GM12864 (cell line): Measurements from ENCODE around the gene NISCH.

ENCODE experiments used
- DNase-seq: peaks from one replicate; pipeline ENCODE4 v3.0.0-alpha.2; 2011; ENCODE audit warnings: low read depth
- H3K4me3 ChIP-seq: 2 replicates; pipeline ENCODE4 v1.5.1; 2011; ENCODE audit warnings: mild to moderate bottlenecking, low read depth, low read length, control low read depth
- TF ChIP-seq, protein P1 (sequence below): IDR thresholded peaks from 2 replicates; pipeline ENCODE4 v1.5.1; 2011; ENCODE audit warnings: low read depth, mild to moderate bottlenecking, moderate library complexity, low read length, control low read depth, inconsistent platforms; ENCODE audit errors: missing control alignments

The NISCH gene

GRCh38 chr3:52511509-52511908 lies 56.1 kb downstream of the NISCH start:
- no peak for DNase-seq

DNA sequence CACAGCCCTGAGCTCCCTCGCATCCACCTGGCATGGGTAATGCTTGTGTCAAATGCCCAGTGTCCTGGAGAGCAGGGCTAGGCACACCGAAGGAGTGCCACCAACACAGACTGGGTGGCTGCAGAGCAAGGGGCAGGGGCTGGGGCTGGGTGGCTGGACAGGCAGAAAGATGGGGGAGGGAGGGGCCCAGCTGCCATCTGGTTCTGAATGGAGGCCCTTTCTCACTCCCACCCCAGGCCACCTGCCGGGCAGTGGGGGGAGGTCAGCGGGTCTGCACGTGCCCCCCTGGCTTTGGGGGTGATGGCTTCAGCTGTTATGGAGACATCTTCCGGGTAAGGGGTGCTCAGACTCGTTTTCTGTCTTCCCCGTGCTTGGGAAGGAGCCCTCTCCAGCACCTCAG lies 56.7 kb downstream of the NISCH start:
- TF ChIP-seq, protein P1, sequence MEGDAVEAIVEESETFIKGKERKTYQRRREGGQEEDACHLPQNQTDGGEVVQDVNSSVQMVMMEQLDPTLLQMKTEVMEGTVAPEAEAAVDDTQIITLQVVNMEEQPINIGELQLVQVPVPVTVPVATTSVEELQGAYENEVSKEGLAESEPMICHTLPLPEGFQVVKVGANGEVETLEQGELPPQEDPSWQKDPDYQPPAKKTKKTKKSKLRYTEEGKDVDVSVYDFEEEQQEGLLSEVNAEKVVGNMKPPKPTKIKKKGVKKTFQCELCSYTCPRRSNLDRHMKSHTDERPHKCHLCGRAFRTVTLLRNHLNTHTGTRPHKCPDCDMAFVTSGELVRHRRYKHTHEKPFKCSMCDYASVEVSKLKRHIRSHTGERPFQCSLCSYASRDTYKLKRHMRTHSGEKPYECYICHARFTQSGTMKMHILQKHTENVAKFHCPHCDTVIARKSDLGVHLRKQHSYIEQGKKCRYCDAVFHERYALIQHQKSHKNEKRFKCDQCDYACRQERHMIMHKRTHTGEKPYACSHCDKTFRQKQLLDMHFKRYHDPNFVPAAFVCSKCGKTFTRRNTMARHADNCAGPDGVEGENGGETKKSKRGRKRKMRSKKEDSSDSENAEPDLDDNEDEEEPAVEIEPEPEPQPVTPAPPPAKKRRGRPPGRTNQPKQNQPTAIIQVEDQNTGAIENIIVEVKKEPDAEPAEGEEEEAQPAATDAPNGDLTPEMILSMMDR, result no peak
- no peak for DNase-seq
- H3K4me3 ChIP-seq, result no peak overlapping the region

More at GRCh38 chr3:52511509-52511908, 56.1 kb downstream of the NISCH start:
- no peak overlapping the region for H3K4me3 ChIP-seq
- TF ChIP-seq, protein P1, result no peak

DNA sequence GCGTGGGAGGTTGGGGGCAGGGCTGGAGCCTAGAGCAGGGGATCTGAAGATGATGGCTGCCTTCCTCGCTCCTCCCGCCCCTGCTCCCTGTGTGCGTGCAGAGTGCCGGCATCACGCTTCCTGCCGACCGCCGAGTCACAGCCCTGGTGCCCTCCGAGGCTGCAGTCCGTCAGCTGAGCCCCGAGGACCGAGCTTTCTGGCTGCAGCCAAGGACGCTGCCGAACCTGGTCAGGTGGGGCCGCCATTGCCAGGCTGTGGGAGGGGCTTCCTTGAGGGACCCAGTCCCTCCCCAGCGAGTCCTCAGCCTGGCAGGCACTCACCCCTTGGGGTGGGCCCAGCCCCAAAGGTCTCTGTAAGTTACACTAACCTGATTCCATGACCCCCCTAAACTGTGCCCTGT lies 57.3 kb downstream of the NISCH start:
- no peak overlapping the region for H3K4me3 ChIP-seq
- TF ChIP-seq, protein P1, result no peak
- no peak for DNase-seq

DNA sequence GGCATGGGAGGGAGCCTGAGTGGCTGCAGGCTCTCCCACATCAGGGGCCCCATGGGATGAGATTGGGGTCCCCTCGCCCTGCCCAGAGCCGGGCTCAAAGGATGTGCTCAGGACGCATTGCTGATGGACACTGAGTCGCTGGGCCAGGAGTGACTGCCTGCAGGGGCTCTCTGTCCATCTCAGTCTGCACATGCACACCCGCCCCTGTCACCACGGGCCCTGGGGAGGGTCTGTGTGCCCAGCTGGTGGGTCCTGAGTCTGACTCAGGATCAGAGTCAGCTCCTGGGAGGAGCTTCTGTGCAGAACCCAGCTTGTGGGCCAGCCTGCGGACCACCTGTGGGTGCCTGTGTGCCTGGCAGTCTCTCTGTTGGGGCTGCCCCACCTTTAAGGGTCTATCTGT lies 57.9 kb downstream of the NISCH start:
- H3K4me3 ChIP-seq, result no peak overlapping the region
- no peak for DNase-seq
- TF ChIP-seq, protein P1, result no peak

GRCh38 chr3:52514576-52514975 lies 59.2 kb downstream of the NISCH start:
- DNase-seq, result no peak
- TF ChIP-seq, protein P1, result no peak

DNA sequence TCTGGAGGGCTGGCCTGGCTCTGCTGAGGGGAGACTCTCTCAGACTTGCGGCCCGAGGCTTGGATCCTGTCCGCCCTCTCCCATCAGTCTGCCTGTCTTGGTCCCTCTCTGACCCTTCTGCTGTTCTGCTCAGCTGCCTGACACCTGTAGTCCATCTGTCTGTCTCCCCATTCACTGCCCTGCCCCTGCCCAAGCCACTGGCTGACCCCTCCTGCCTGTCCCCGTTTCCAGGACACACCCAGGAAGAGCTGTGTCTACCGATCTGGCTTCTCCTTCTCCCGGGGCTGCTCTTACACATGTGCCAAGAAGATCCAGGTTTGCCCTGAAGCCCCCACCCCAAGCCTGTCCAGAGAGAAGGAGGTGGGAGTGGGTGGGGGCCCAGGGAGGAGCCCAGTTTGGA lies 59.8 kb downstream of the NISCH start:
- no peak for DNase-seq
- TF ChIP-seq, protein P1, result no peak
- no peak overlapping the region for H3K4me3 ChIP-seq

More at GRCh38 chr3:52514576-52514975, 59.2 kb downstream of the NISCH start:
- H3K4me3 ChIP-seq, result no peak overlapping the region

GRCh38 chr3:52516509-52517195 lies 61.2 kb downstream of the NISCH start:
- TF ChIP-seq, protein P1, result no peak
- no peak overlapping the region for H3K4me3 ChIP-seq
- no peak for DNase-seq
